Glomerular endothelial cell (primary cell): ENCODE measurements around the gene MPZL1. TPM values are rescaled to one million over a fixed set of nuclear protein-coding genes. Genes with fewer than 3 reads are reported as not detected.

Experiments
- DNase-seq: peaks from one replicate; pipeline ENCODE4 v3.0.0-alpha.2; 2011; ENCODE audit warnings: low read depth, low spot score; ENCODE audit errors: extremely low read depth
- total RNA-seq: library from RNA; depleted of rRNA; stranded (reverse); fragments of >200 nt; gene quantifications from 2 replicates; pipeline ENCODE4 v1.2.3, GENCODE V29; 2015

MPZL1 gene
- total RNA-seq, 1 donor from 2014 or later, result 85.9 TPM

- no peak for DNase-seq
These were observed 26.2 kb downstream of the MPZL1 start for GRCh38 chr1:167747988-167748387.

- DNase-seq, result no peak
These were observed 27.1 kb downstream of the MPZL1 start for GRCh38 chr1:167748906-167749305.

- DNase-seq, result no peak
These were observed 28.0 kb downstream of the MPZL1 start for GRCh38 chr1:167749741-167750140.

GRCh38 chr1:167750641-167751040 is 28.9 kb downstream of the MPZL1 start:
- no peak for DNase-seq

GRCh38 chr1:167751676-167752075 is 29.9 kb downstream of the MPZL1 start:
- DNase-seq, result no peak

GRCh38 chr1:167752219-167752985 is 30.6 kb downstream of the MPZL1 start:
- DNase-seq, result no peak

GRCh38 chr1:167755654-167756053 is 33.9 kb downstream of the MPZL1 start:
- no peak for DNase-seq

- no peak for DNase-seq
These were observed 35.1 kb downstream of the MPZL1 start for GRCh38 chr1:167756730-167757405.

- DNase-seq, result no peak
These were observed 35.9 kb downstream of the MPZL1 start for GRCh38 chr1:167757433-167758309.

- no peak for DNase-seq
These were observed 39.6 kb downstream of the MPZL1 start for GRCh38 chr1:167761400-167761799.

GRCh38 chr1:167762061-167762746 is 40.4 kb downstream of the MPZL1 start:
- DNase-seq, result no peak

- no peak for DNase-seq
These were observed 41.9 kb downstream of the MPZL1 start for GRCh38 chr1:167763525-167764220.

GRCh38 chr1:167764458-167765330 is 42.9 kb downstream of the MPZL1 start:
- no peak for DNase-seq

- DNase-seq, result no peak
These were observed 43.7 kb downstream of the MPZL1 start for GRCh38 chr1:167765496-167765895.

- no peak for DNase-seq
These were observed 44.8 kb downstream of the MPZL1 start for GRCh38 chr1:167766538-167766937.

- DNase-seq, result no peak
These were observed 46.0 kb downstream of the MPZL1 start for GRCh38 chr1:167767761-167768160.

GRCh38 chr1:167770127-167770526 is 48.3 kb downstream of the MPZL1 start:
- DNase-seq, result no peak

GRCh38 chr1:167772436-167772835 is 50.7 kb downstream of the MPZL1 start:
- no peak for DNase-seq

- no peak for DNase-seq
These were observed 51.7 kb downstream of the MPZL1 start for GRCh38 chr1:167773516-167773915.
